GM19193 (cell line): Measurements from ENCODE around the gene SEC63.

ENCODE experiments used
- POLR2A ChIP-seq: IDR thresholded peaks from 4 replicates; pipeline ENCODE4 v1.6.1; 2011; ENCODE audit not compliant: insufficient read depth, insufficient read length; ENCODE audit errors: extremely low read depth

The SEC63 gene

GRCh38 chr6:107869871-107870270 lies 88.1 kb downstream of the SEC63 start:
- TF ChIP-seq POLR2A = no peak

DNA sequence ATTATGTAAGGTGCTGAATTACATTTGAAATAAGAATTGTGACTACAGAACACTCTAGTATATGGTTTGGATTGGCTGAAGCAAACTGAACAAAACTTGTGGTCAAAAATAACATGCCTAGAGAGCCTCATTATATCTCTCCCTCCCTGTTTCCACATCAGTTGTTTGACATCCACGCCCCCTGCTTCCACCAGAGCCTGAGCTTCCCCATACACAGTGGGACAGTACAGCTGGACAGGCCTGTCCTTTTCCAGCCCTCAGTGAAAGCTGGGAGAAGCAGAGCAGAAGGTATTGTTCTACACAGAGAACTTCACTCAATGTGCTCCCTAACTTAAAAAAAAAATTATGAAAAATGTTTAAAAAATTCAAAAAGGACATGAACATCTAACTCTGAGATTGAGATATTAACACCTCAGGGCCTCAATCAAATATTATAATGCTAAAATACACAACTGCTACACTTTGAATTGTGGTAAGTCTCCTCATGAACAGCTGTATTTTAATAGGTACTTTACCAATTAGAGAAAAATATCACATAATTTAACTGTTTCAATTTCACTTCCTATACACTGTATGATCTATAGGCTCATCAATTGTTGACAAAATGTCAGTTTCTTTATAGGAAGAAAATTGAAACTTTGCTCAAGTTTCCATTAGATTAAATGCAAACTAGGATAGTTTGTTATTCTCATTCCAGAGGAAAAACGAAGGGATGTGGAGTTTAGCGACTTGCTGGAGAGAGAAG lies 89.0 kb downstream of the SEC63 start:
- TF ChIP-seq POLR2A = no peak

DNA sequence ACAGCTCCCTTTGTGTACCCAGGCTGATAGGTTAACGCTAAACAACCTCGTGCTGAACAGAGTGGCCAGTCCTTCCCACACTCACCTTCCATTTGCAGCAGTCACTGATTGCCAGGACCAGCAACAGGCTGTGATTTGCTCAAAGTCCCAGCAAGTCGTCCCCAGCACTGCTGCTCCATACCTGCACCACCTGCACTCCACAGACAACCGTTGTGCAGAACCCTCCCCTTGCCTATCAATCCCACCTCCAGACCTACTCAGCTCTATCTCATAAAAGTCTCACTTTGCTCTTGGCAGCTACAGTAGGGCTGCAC lies 90.7 kb downstream of the SEC63 start:
- TF ChIP-seq POLR2A = no peak

- TF ChIP-seq POLR2A = no peak
These were observed 91.3 kb downstream of the SEC63 start for GRCh38 chr6:107866606-107867301.

DNA sequence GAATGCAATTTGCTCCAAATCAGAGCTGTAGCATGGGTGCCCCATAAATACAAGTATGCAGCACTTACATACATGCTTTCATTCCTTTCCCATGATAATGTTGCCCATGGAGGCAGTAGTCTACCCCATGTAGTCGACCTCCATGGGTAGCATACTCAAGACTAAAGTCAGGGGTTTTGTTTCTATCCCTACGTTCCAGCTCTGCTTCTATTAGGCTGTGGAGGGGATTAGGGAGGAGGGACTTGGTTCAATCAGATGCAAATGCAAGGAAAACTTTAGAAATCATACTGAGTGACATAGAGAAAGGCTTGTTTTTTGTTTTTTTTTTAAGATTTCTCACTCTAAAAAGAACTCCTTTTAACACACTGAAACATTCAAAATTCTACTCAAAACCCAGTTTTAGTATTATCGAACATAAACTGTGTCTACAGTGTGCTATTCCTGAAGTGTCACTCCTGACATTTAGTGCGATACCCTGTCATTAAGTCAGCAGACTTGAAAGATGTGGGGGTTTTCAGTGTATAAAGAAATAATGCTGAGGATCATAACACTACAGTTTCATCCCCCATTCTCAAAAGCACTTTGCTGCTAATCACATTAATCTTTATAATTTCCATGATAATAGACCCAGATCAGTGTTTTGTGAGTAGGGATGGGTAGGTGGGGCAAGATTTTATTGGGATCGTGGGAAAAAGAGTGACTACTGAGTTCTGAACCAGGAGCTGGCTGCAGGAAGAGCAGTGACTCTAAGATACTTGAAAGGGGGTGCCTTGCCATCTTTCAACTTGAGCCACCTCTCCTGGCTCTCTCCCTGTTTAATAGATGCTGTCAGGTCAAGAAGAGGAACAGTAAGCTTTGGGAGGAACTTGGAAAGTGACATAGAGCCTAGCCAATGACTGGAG lies 93.5 kb downstream of the SEC63 start:
- TF ChIP-seq POLR2A = no peak

DNA sequence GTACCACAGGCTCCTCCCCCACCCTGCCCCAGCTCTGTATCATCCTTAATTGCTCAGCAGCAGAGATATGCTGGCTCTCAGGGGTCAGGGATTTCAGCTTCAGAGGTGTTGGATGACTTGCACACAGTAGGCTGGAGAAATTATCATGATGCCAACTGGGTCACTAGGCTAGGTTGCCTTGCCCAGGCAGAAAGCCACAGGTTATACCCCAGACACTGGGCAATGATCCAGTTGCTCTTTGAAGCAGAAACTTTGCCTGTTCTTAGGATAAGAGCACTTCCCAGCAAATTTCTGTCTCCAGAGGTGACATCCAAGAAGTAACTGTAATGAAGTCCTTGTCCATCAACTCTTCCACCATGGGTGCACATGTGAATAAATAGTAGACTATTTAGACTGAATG lies 95.6 kb downstream of the SEC63 start:
- no peak for TF ChIP-seq POLR2A

DNA sequence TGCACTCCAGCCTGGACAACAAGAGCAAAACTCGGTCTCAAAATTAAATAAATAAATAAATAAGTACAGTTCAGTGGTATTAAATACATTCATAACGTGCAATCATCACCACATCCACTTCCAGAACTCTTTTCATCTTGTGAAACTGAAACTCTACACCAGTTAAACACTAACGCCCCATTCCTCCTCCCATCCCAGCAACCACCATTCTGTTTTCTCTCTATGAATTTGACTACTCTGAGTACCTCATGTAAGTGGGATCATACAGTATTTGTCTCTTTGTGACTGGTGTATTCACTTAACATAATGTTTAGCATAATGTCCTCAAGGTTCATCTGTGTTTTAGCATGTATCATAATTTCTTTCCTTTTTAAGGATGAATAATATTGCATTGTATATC lies 104.8 kb downstream of the SEC63 start:
- no peak for TF ChIP-seq POLR2A

DNA sequence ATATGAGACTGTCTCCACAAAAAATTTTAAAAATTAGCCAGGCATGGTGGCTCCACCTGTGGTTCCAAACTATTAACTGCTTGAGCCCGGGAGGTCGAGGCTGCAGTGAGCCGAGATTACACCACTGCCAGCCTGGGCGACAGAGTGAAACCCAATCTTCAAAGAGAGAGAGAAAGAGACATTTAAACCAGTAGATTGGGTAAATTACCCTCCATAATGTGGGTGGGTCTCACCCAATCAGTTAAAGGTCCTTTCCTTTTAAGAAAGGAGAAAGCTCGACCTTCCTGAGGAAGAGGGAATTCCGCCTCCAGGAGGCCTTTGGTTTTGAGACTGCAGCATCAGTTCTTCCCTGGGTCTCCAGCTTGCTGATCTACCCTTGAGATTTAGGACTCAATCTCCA lies 108.7 kb downstream of the SEC63 start:
- TF ChIP-seq POLR2A = no peak

GRCh38 chr6:107847844-107848802 lies 109.9 kb downstream of the SEC63 start:
- no peak for TF ChIP-seq POLR2A

- TF ChIP-seq POLR2A = no peak
These were observed 111.7 kb downstream of the SEC63 start for GRCh38 chr6:107846262-107846795.

DNA sequence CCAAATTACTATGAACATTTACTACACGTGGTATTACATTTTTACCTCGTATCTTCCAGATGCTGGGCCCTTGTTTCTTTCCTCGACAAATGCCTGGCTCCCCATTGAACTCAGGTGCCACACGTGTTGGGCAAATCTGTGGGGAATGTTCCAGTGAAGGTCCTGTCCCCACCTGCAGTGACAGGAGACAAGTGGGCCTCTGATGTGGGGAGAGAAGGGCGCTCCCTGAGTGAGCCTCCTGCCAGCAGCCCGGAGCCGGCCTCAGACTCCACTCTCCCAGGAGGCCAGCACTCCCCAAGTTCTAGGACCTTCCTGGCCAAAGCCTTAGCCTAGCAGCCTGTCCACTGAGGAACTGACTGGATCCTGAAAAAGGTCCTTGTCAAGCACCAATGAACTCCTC lies 112.2 kb downstream of the SEC63 start:
- TF ChIP-seq POLR2A = no peak

- TF ChIP-seq POLR2A = no peak
These were observed 114.6 kb downstream of the SEC63 start for GRCh38 chr6:107843400-107843799.

GRCh38 chr6:107841275-107841670 lies 116.7 kb downstream of the SEC63 start:
- TF ChIP-seq POLR2A = no peak

- TF ChIP-seq POLR2A = no peak
These were observed 117.3 kb downstream of the SEC63 start for GRCh38 chr6:107840636-107841274.
